ENCODE results near the gene PGBD1. TPM values are rescaled to one million over a fixed set of nuclear protein-coding genes. Genes with fewer than 3 reads are reported as not detected.
A peak's percentile ranks its signal among the peaks of the same experiment; 100 is the strongest.

PGBD1 gene
- total and polyA plus RNA-seq, 11 donors = 1.7 to 4.6 (median 2.9) TPM

DNA sequence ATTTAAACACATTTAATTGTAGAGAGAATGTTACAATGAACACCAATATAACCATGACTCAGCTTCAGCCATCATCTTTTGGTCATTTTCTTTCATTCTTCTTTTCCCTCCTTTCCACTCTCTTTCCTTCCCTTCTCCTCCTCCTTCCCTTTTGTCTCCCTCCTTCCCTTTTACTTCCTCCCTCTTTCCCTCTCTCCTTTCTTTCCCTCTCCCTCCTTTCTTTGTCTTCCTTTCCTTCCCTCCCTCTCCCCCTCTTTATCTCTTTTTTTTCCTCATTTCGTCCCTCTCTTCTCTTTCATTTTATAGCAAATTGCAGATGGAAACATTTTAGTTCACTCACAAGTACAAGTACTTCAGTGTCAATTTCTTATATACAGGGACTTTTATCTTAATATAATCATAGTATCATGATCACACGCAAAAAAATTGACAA lies 70.1 kb downstream of the PGBD1 start:
- TF ChIP-seq CTCF (IDR thresholded peaks at IDR 0.05) = no peak
- intact Hi-C loops (cut with DNase I) = loop anchor here in 6 of 10 donors (5.0 to 10.0 kb wide), 5 partner anchors 69 to 1167 kb away; partner anchors contain the start of genes NKAPL (in 2 of the 6), ZKSCAN4 (in 2 of the 6) and PGBD1 (in 1 of the 6)

More for the DNA sequence above, 70.1 kb downstream of the PGBD1 start:
- WGBS, 4 donors = 56 to 69% (median 60%) methylated on average over 2 of the region's 2 CpGs
- Histone ChIP-seq H3K9me3 (no peaks in the 10 kb centered on the region), H3K27ac (peak overlapping the region in 6 of 12 donors; percentile 3 to 84 (median 16)), H3K4me3 (peak overlapping the region in 6 of 12 donors; percentile 59 to 78 (median 74)), H3K27me3 (no peaks in the 10 kb centered on the region), H3K36me3 (no peaks in the 10 kb centered on the region), H3K4me1 (peaks cover 3 to 52% (median 35%) of the 10 kb centered on the region in 12 donors)
- no peak for DNase-seq
- no peak for ATAC-seq

Other genes starting within 250 kb of the PGBD1 start
- gene ZNF165, start 201.0 kb upstream of the PGBD1 start, total RNA-seq = under 1 TPM; 0.18 to 0.88 (median 0.45) TPM
- gene ZNF165, start 201.0 kb upstream of the PGBD1 start, polyA plus RNA-seq = under 1 TPM; 0.46 to 0.78 TPM
- gene ZSCAN16, start 157.0 kb upstream of the PGBD1 start, total RNA-seq = 1 to 10 TPM in 8 of 9 donors, under 1 TPM in 1; 0.48 to 2.9 (median 2.2) TPM
- 1 to 10 TPM; 3.4 to 4.9 TPM for gene ZSCAN16, start 157.0 kb upstream of the PGBD1 start, polyA plus RNA-seq
- gene ZKSCAN8, start 139.7 kb upstream of the PGBD1 start, total RNA-seq = 10 to 100 TPM; 10.6 to 17.7 (median 13.9) TPM
- gene ZKSCAN8, start 139.7 kb upstream of the PGBD1 start, polyA plus RNA-seq = 1 to 10 TPM; 3.8 to 4.1 TPM
- 10 to 100 TPM in 2 of 9 donors, 1 to 10 TPM in 7; 6.8 to 12.6 (median 7.9) TPM for gene ZSCAN9, start 56.3 kb upstream of the PGBD1 start, total RNA-seq
- gene ZSCAN9, start 56.3 kb upstream of the PGBD1 start, polyA plus RNA-seq = 10 to 100 TPM in 1 of 2 donors, 1 to 10 TPM in 1; 5.8 to 10.2 TPM
- gene ZKSCAN4, start 29.3 kb upstream of the PGBD1 start, total RNA-seq = 1 to 10 TPM; 2.1 to 5.0 (median 2.5) TPM
- 1 to 10 TPM; 1.5 to 2.2 TPM for gene ZKSCAN4, start 29.3 kb upstream of the PGBD1 start, polyA plus RNA-seq
- gene NKAPL, start 22.3 kb upstream of the PGBD1 start, total RNA-seq = 1 to 10 TPM; 3.3 to 8.4 (median 5.2) TPM
- gene NKAPL, start 22.3 kb upstream of the PGBD1 start, polyA plus RNA-seq = 1 to 10 TPM; 5.8 to 7.2 TPM
- gene ZSCAN26, start 14.4 kb upstream of the PGBD1 start, total RNA-seq = 10 to 100 TPM in 8 of 9 donors, 1 to 10 TPM in 1; 9.8 to 16.4 (median 12.2) TPM
- 1 to 10 TPM; 8.1 to 8.3 TPM for gene ZSCAN26, start 14.4 kb upstream of the PGBD1 start, polyA plus RNA-seq
- gene ZSCAN31, start 54.6 kb downstream of the PGBD1 start, total RNA-seq = 10 to 100 TPM in 5 of 9 donors, 1 to 10 TPM in 4; 7.5 to 22.0 (median 10.7) TPM
- 1 to 10 TPM; 3.3 to 5.4 TPM for gene ZSCAN31, start 54.6 kb downstream of the PGBD1 start, polyA plus RNA-seq
- gene ZKSCAN3, start 68.4 kb downstream of the PGBD1 start, total RNA-seq = 1 to 10 TPM; 2.8 to 7.9 (median 5.6) TPM
- 1 to 10 TPM; 1.5 to 1.8 TPM for gene ZKSCAN3, start 68.4 kb downstream of the PGBD1 start, polyA plus RNA-seq
- gene ZSCAN12, start 118.2 kb downstream of the PGBD1 start, total RNA-seq = 1 to 10 TPM; 2.1 to 4.0 (median 2.9) TPM
- gene ZSCAN12, start 118.2 kb downstream of the PGBD1 start, polyA plus RNA-seq = 1 to 10 TPM in 1 of 2 donors, under 1 TPM in 1; 0.99 to 2.2 TPM
- gene ZSCAN23, start 161.9 kb downstream of the PGBD1 start, total RNA-seq = 1 to 10 TPM in 6 of 9 donors, under 1 TPM in 3; 0.48 to 2.1 (median 1.6) TPM
- gene ZSCAN23, start 161.9 kb downstream of the PGBD1 start, polyA plus RNA-seq = under 1 TPM; 0.42 to 0.93 TPM
- gene GPX6, start 234.2 kb downstream of the PGBD1 start, total RNA-seq = not detected
- not detected for gene GPX6, start 234.2 kb downstream of the PGBD1 start, polyA plus RNA-seq
- not detected for gene GPX5, start 244.3 kb downstream of the PGBD1 start, total RNA-seq
- not detected for gene GPX5, start 244.3 kb downstream of the PGBD1 start, polyA plus RNA-seq